ENCODE data around the gene ZFP14.

DNA sequence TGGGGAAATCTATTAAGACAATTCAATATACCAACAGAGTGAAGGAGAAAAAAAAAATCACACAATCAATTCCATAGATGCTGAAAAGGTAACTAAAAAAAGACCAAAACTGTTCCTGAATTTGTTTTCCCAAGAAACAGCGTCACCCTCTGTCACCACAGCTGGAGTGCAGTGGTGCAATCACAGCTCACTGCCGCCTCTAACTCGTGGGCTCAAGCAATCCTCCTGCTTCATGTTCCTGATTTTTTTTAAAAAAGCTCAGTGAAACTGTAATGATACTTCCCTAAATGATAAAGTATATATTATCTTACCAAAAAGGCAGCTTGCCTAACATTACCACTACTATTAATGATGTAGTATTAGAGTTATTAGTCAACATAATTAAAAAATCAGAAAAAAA is 19.6 kb upstream of the ZFP14 start:
- TF ChIP-seq, protein P1, sequence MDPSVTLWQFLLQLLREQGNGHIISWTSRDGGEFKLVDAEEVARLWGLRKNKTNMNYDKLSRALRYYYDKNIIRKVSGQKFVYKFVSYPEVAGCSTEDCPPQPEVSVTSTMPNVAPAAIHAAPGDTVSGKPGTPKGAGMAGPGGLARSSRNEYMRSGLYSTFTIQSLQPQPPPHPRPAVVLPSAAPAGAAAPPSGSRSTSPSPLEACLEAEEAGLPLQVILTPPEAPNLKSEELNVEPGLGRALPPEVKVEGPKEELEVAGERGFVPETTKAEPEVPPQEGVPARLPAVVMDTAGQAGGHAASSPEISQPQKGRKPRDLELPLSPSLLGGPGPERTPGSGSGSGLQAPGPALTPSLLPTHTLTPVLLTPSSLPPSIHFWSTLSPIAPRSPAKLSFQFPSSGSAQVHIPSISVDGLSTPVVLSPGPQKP (IDR thresholded peaks at IDR 0.05; ENCODE audit: low read depth, low read length) = no peak
- TF ChIP-seq POLR2A (IDR thresholded peaks at IDR 0.05; ENCODE audit: low read length) = no peak

All from A549 (cell line).